ENCODE measurements around the gene SAXO1. TPM values are rescaled to one million over a fixed set of nuclear protein-coding genes. Genes with fewer than 3 reads are reported as not detected.

Gene SAXO1
- total RNA-seq, 1 donor from 2014 or later, result not detected

DNA sequence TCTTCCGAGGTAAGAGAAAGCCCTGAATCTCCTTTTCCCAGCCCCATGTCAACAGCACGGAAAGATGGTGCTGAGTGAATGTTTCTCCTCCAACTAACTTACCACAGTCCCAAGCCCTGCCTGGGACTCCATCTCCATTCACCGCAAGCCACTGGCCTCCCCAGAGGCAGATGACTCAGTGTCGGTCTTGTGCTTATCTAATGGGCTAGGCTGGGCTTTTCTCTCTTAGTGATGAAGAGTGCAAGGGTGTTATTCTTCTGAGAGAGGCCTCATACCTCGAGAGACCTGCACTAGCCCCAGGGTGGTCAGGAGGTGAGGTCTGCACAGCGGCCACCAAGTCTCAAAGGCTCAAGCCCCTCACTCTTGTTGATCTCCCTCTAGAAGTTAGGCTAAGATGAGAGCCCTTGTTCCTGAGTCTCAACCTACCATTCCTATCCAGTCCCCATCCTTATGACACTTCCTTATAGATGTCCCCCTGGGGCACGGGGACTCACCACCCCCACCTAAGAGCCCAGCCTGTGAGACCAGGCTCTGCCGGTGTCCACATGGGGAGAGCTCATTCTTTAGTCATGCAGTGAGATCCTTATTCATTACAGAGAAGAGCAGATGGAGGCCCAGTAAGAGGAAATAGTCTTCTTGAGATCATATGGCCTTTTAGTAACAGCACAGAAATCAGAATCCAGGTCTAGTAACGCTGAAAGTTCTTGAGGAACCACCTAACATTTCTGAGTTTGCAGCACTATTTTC is 127.0 kb downstream of the SAXO1 start:
- H3K4me1 Mint-ChIP-seq (ENCODE audit: unreplicated experiment), result peaks cover 21% of the 10 kb centered on the region
- no peak overlapping the region for H3K4me3 Mint-ChIP-seq (ENCODE audit: unreplicated experiment)
- no peak overlapping the region for H3K27ac Mint-ChIP-seq (ENCODE audit: unreplicated experiment)
- peaks cover 9% of the 10 kb centered on the region for H3K27me3 Mint-ChIP-seq (ENCODE audit: unreplicated experiment)
- TF ChIP-seq, protein P1, sequence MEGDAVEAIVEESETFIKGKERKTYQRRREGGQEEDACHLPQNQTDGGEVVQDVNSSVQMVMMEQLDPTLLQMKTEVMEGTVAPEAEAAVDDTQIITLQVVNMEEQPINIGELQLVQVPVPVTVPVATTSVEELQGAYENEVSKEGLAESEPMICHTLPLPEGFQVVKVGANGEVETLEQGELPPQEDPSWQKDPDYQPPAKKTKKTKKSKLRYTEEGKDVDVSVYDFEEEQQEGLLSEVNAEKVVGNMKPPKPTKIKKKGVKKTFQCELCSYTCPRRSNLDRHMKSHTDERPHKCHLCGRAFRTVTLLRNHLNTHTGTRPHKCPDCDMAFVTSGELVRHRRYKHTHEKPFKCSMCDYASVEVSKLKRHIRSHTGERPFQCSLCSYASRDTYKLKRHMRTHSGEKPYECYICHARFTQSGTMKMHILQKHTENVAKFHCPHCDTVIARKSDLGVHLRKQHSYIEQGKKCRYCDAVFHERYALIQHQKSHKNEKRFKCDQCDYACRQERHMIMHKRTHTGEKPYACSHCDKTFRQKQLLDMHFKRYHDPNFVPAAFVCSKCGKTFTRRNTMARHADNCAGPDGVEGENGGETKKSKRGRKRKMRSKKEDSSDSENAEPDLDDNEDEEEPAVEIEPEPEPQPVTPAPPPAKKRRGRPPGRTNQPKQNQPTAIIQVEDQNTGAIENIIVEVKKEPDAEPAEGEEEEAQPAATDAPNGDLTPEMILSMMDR (IDR thresholded peaks at IDR 0.05; ENCODE audit: unreplicated experiment), result no peak
- peaks cover 11% of the 10 kb centered on the region for H3K36me3 Mint-ChIP-seq (ENCODE audit: low read depth, unreplicated experiment)
- H3K9me3 Mint-ChIP-seq (ENCODE audit: unreplicated experiment), result no peaks in the 10 kb centered on the region
- no peak for DNase-seq (ENCODE audit: low spot score)

- Mint-ChIP-seq H3K27ac (ENCODE audit: unreplicated experiment) (no peak overlapping the region), H3K4me3 (ENCODE audit: unreplicated experiment) (no peak overlapping the region), H3K9me3 (ENCODE audit: unreplicated experiment) (no peaks in the 10 kb centered on the region), H3K36me3 (ENCODE audit: low read depth, unreplicated experiment) (peaks cover 11% of the 10 kb centered on the region), H3K27me3 (ENCODE audit: unreplicated experiment) (peaks cover 9% of the 10 kb centered on the region), H3K4me1 (ENCODE audit: unreplicated experiment) (peaks cover 17% of the 10 kb centered on the region)
- TF ChIP-seq, protein P1 (IDR thresholded peaks at IDR 0.05; ENCODE audit: unreplicated experiment), result no peak
- DNase-seq (ENCODE audit: low spot score), result no peak
These were observed 127.8 kb downstream of the SAXO1 start for GRCh38 chr9:18905028-18905882.

DNA sequence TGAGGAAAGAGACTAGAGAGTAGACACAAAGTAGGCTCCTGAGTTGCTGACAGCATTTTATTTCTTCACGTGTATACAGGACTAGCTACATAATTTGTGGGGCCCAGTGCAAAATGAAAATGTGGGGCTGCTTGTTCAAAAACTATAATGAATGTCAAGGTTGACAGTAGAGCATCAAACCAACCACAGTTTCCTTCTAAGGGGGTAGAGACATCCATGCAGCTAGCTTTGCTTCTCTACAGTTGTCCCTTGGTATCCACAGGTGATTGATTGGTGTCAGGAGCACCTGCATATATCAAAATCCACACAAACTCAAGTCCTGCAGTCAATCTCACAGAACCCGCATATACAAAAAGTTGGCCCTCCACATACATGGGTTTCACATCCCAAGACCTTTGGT is 129.6 kb downstream of the SAXO1 start:
- Mint-ChIP-seq H3K4me3 (ENCODE audit: unreplicated experiment) (no peak overlapping the region), H3K4me1 (ENCODE audit: unreplicated experiment) (peaks cover 12% of the 10 kb centered on the region), H3K27ac (ENCODE audit: unreplicated experiment) (no peak overlapping the region), H3K36me3 (ENCODE audit: low read depth, unreplicated experiment) (peaks cover 11% of the 10 kb centered on the region), H3K9me3 (ENCODE audit: unreplicated experiment) (no peaks in the 10 kb centered on the region), H3K27me3 (ENCODE audit: unreplicated experiment) (peaks cover 11% of the 10 kb centered on the region)
- DNase-seq (ENCODE audit: low spot score), result no peak
- TF ChIP-seq, protein P1 (IDR thresholded peaks at IDR 0.05; ENCODE audit: unreplicated experiment), result no peak

GRCh38 chr9:18896531-18897179 is 136.4 kb downstream of the SAXO1 start:
- Mint-ChIP-seq H3K9me3 (ENCODE audit: unreplicated experiment) (no peaks in the 10 kb centered on the region), H3K4me1 (ENCODE audit: unreplicated experiment) (peaks cover 5% of the 10 kb centered on the region), H3K27me3 (ENCODE audit: unreplicated experiment) (peaks cover 5% of the 10 kb centered on the region), H3K4me3 (ENCODE audit: unreplicated experiment) (no peak overlapping the region), H3K36me3 (ENCODE audit: low read depth, unreplicated experiment) (peaks cover 6% of the 10 kb centered on the region), H3K27ac (ENCODE audit: unreplicated experiment) (no peak overlapping the region)
- TF ChIP-seq, protein P1 (IDR thresholded peaks at IDR 0.05; ENCODE audit: unreplicated experiment), result no peak
- DNase-seq (ENCODE audit: low spot score), result no peak

Measured in endothelial cell (in vitro differentiated cells).